SU-DHL-6 (cell line): ENCODE results near the gene SAT2.

Source experiments
- H2AFZ ChIP-seq: fragments of 200-600 bp; sonication (generic); 2 replicates; pipeline ENCODE4 v1.6.1; 2014; ENCODE audit warnings: low read depth, mild to moderate bottlenecking, moderate library complexity, mixed read lengths, antibody characterized with exemption, low read length; ENCODE audit not compliant: severe bottlenecking
- H3F3A ChIP-seq: fragments of 200-600 bp; shearing (Covaris generic); 2 replicates; pipeline ENCODE4 v1.6.0; 2016; ENCODE audit warnings: antibody characterized with exemption, mild to moderate bottlenecking; ENCODE audit not compliant: insufficient read depth
- H3K27ac ChIP-seq: fragments of 200-600 bp; sonication (generic); 2 replicates; pipeline ENCODE4 v1.5.1; 2016; ENCODE audit warnings: low read depth, mild to moderate bottlenecking, low read length, moderate library complexity, mixed read lengths
- H3K27me3 ChIP-seq: fragments of 200-600 bp; sonication (generic), shearing (Covaris generic); 2 replicates; pipeline ENCODE4 v1.6.0; 2014; ENCODE audit warnings: mild to moderate bottlenecking, low read length
- H3K36me3 ChIP-seq: fragments of 200-600 bp; sonication (generic); 2 replicates; pipeline ENCODE4 v1.6.1; 2014; ENCODE audit warnings: mild to moderate bottlenecking, low read length, mixed read lengths
- H3K4me2 ChIP-seq: fragments of 300-600, 200-600 bp; shearing (Covaris generic), sonication (generic); 2 replicates; pipeline ENCODE4 v1.6.0; 2014; ENCODE audit warnings: low read length, low read depth, mild to moderate bottlenecking; ENCODE audit not compliant: poor library complexity, severe bottlenecking
- H3K4me3 ChIP-seq: fragments of 200-600 bp; sonication (generic); 2 replicates; pipeline ENCODE4 v1.5.1; 2014; ENCODE audit warnings: antibody characterized with exemption, low read length, mild to moderate bottlenecking, mixed read lengths; ENCODE audit not compliant: insufficient read depth, poor library complexity, severe bottlenecking
- H3K79me2 ChIP-seq: fragments of 200-600 bp; sonication (generic); 2 replicates; pipeline ENCODE4 v1.6.1; 2014; ENCODE audit warnings: mild to moderate bottlenecking, low read length, moderate library complexity; ENCODE audit not compliant: insufficient read depth
- H3K9ac ChIP-seq: fragments of 200-600 bp; sonication (generic); 2 replicates; pipeline ENCODE4 v1.7.0; 2014; ENCODE audit warnings: mild to moderate bottlenecking, low read length
- H3K9me2 ChIP-seq: fragments of 200-600 bp; sonication (generic); replicated peaks from 2 replicates; pipeline ENCODE4 v1.6.1; 2014; ENCODE audit warnings: low read length; ENCODE audit not compliant: insufficient read depth
- H3K9me3 ChIP-seq: fragments of 200-600 bp; sonication (generic); 2 replicates; pipeline ENCODE4 v1.6.1; 2014; ENCODE audit warnings: low read length, mixed read lengths; ENCODE audit not compliant: insufficient read depth
- H4K20me1 ChIP-seq: fragments of 200-600 bp; sonication (generic); 2 replicates; pipeline ENCODE4 v1.6.1; 2014; ENCODE audit warnings: low read depth, mild to moderate bottlenecking, antibody characterized with exemption, low read length, moderate library complexity, mixed read lengths
- CTCF ChIP-seq: fragments of 200-600 bp; sonication (generic); IDR thresholded peaks from one replicate; pipeline ENCODE4 v1.5.1; 2017; ENCODE audit warnings: antibody characterized with exemption, mild to moderate bottlenecking, low read length, moderate library complexity; ENCODE audit not compliant: insufficient read depth, poor library complexity, severe bottlenecking
- EZH2phosphoT487 ChIP-seq: fragments of 200-600 bp; sonication (generic), shearing (Covaris generic); conservative IDR thresholded peaks from 2 replicates; pipeline ENCODE4 v1.6.1; 2018; ENCODE audit warnings: mild to moderate bottlenecking, antibody characterized with exemption, low read length, moderate library complexity, mixed read lengths

Gene SAT2

GRCh38 chr17:7631398-7632380 is 4.1 kb upstream of the SAT2 start:
- Histone ChIP-seq H4K20me1 (no peaks in the 10 kb centered on the region), H3K4me2 (no peak overlapping the region)

GRCh38 chr17:7629939-7630571 is 2.4 kb upstream of the SAT2 start, which contains the start of gene SHBG:
TSS of gene SHBG (plus strand) at chr17:7630135. CDS start at chr17:7630173, 38 bp downstream.
- H3K4me3 ChIP-seq = no peak within 1 kb of the TSS
- H3K4me2 ChIP-seq = no peak within 1 kb of the TSS
- TF ChIP-seq EZH2phosphoT487 (no peak), CTCF (no peak)
- H2AFZ ChIP-seq = no peak within 1 kb of the TSS
- H3K27me3 ChIP-seq = no peaks in the 10 kb centered on the region
- H3F3A ChIP-seq = no peaks in the 10 kb centered on the region
- H3K9me3 ChIP-seq = no peaks in the 10 kb centered on the region
- H3K36me3 ChIP-seq = no peaks in the 10 kb centered on the region
- no peaks in the 10 kb centered on the region for H4K20me1 ChIP-seq
- H3K79me2 ChIP-seq = no peaks in the 10 kb centered on the region
- no peak within 1 kb of the TSS for H3K9ac ChIP-seq
- H3K9me2 ChIP-seq = no peaks in the 10 kb centered on the region
- H3K27ac ChIP-seq = no peak within 1 kb of the TSS

More at GRCh38 chr17:7631398-7632380, 4.1 kb upstream of the SAT2 start:
- no peaks in the 10 kb centered on the region for H3K9me3 ChIP-seq
- H3F3A ChIP-seq = no peaks in the 10 kb centered on the region
- H3K79me2 ChIP-seq = no peaks in the 10 kb centered on the region
- no peak overlapping the region for H3K9ac ChIP-seq
- no peak overlapping the region for H2AFZ ChIP-seq
- no peak for TF ChIP-seq CTCF
- TF ChIP-seq EZH2phosphoT487 = no peak
- H3K27me3 ChIP-seq = no peaks in the 10 kb centered on the region
- no peak overlapping the region for H3K27ac ChIP-seq
- no peaks in the 10 kb centered on the region for H3K36me3 ChIP-seq
- H3K4me3 ChIP-seq = no peak overlapping the region
- H3K9me2 ChIP-seq = no peaks in the 10 kb centered on the region

GRCh38 chr17:7626956-7627249 is 718 bp downstream of the SAT2 start:
- TF ChIP-seq CTCF (no peak), EZH2phosphoT487 (no peak)
- no peaks in the 10 kb centered on the region for H3K36me3 ChIP-seq
- no peaks in the 10 kb centered on the region for H3F3A ChIP-seq
- no peak overlapping the region for H3K27ac ChIP-seq
- H3K4me2 ChIP-seq = peak overlapping the region; percentile 87
- no peaks in the 10 kb centered on the region for H3K79me2 ChIP-seq
- no peaks in the 10 kb centered on the region for H4K20me1 ChIP-seq
- no peaks in the 10 kb centered on the region for H3K27me3 ChIP-seq
- peak overlapping the region; percentile 72 for H3K4me3 ChIP-seq
- peak overlapping the region; percentile 74 for H3K9ac ChIP-seq
- H2AFZ ChIP-seq = peak overlapping the region; percentile 95
- no peaks in the 10 kb centered on the region for H3K9me3 ChIP-seq
- H3K9me2 ChIP-seq = no peaks in the 10 kb centered on the region
